Measurements from ENCODE around the gene RNF19B. TPM values are rescaled to one million over a fixed set of nuclear protein-coding genes. Genes with fewer than 3 reads are reported as not detected.

RNF19B gene
- total and polyA plus RNA-seq, 10 of the 15 experiments (the other 5 are each of a cell fraction or from before 2014, with no cell fraction given) = 2.8 to 32.6 (median 16.6) TPM

- no peaks in the 10 kb centered on the region for H3K4me1 ChIP-seq (ENCODE audit: control insufficient read depth, insufficient read depth, low read length)
- no peak overlapping the region for H2AFZ ChIP-seq (ENCODE audit: control insufficient read depth, low read depth, low read length)
- ChIA-PET RAD21 (ENCODE audit: unreplicated experiment) (interaction anchor here (1.5 kb wide), 1 partner anchor 25 kb away, joined by 3 read pairs; the partner anchor contains the start of gene RNF19B), POLR2A (interaction anchor here (1.0 to 1.2 kb wide), 2 partner anchors 52 to 141 kb away, joined by 3 to 4 read pairs; no protein-coding TSS in a partner anchor), CTCF (interaction anchor here (0.6 to 2.5 kb wide), 9 partner anchors 29 to 187 kb away, joined by 3 to 11 read pairs (median 4); no protein-coding TSS in a partner anchor), SMC1A (ENCODE audit: uncharacterized antibody, unreplicated experiment) (interaction anchor here (1.1 to 2.1 kb wide), 10 partner anchors 8 to 116 kb away, joined by 3 to 9 read pairs (median 6); no protein-coding TSS in a partner anchor)
- no peak for FAIRE-seq
- intact Hi-C loops (cut with micrococcal nuclease; ENCODE audit: unreplicated experiment) = no loop called here
- peaks cover 15 to 17% of the 10 kb centered on the region in 2 experiments for H3K36me3 ChIP-seq (ENCODE audit: control insufficient read depth in 2 of 2, insufficient read depth in 2 of 2, low read length in 1 of 2)
- no peak for ATAC-seq
- no peak overlapping the region for H3K4me3 ChIP-seq
- DNase-seq (ENCODE audit: low read depth, low spot score) = no peak
- in situ Hi-C loops (cut with MboI) = loop anchor here (25.0 kb wide), 1 partner anchor 672 kb away; no protein-coding TSS in a partner anchor
- no peak for TF ChIP-seq HCFC1 (IDR thresholded peaks at IDR 0.05; ENCODE audit: low read length)
- TF ChIP-seq TCF12 (IDR thresholded peaks at IDR 0.05; ENCODE audit: low read depth, low read length) = no peak
- no peak for TF ChIP-seq ATF3 (IDR thresholded peaks at IDR 0.05; ENCODE audit: borderline replicate concordance, extremely low read depth, low read depth, low read length)
- no peak for TF ChIP-seq BHLHE40 (IDR thresholded peaks at IDR 0.05; ENCODE audit: borderline replicate concordance in 1 of 2, low read depth in 2 of 2, low read length in 1 of 2)
- H3K79me2 ChIP-seq (ENCODE audit: control insufficient read depth, insufficient read depth, low read length) = no peaks in the 10 kb centered on the region
- H4K20me1 ChIP-seq (ENCODE audit: control insufficient read depth, insufficient read depth) = no peaks in the 10 kb centered on the region
- H3K27me3 ChIP-seq (replicated peaks in 1 of 2; ENCODE audit: control insufficient read depth in 2 of 2, insufficient read depth in 2 of 2, low read length in 1 of 2) = no peaks in the 10 kb centered on the region
- no TSS peak for BruUV-seq (replicated peaks)
- no peak overlapping the region for H3K27ac ChIP-seq (ENCODE audit: control insufficient read depth, insufficient read depth)
- H3K9ac ChIP-seq (ENCODE audit: control insufficient read depth, insufficient read depth, low read length) = no peak overlapping the region
- H3K9me3 ChIP-seq (replicated peaks; ENCODE audit: control insufficient read depth, insufficient read depth, low read length) = no peaks in the 10 kb centered on the region
- no peak overlapping the region for H3K4me2 ChIP-seq (ENCODE audit: control insufficient read depth, insufficient read depth)
- 81% methylated on average over 4 of the region's 4 CpGs for WGBS (ENCODE audit: insufficient coverage, insufficient replicate concordance, low lambda C conversion rate, missing lambda C conversion rate)
Measured at GRCh38 chr1:32939655-32940371, 24.8 kb downstream of the RNF19B start.
